Natural killer cell treated with Interleukin-12 subunit alpha and Interleukin-12 subunit beta and Interleukin-15 and Interleukin-18, amount 100 ng/mL, for 72 hours (primary cell): Measurements from ENCODE around the gene SIPA1L2. TPM values are rescaled to one million over a fixed set of nuclear protein-coding genes. Genes with fewer than 3 reads are reported as not detected.
A peak's percentile ranks its signal among the peaks of the same experiment; 100 is the strongest.

ENCODE experiments used
- ATAC-seq, 2 donors: fragments of 150-1000 bp; cut with Tn5 transposase in 1 of 2; sonication (Bioruptor Pico), chemical (Tn5 transposase) in 1 of 2; 2 replicates each; pipeline ENCODE4 v1.10.0; 2021
- DNase-seq: peaks from one replicate; pipeline ENCODE4 v3.0.0; 2022; ENCODE audit warnings: low spot score
- H3K27ac Mint-ChIP-seq, 2 donors: 1 replicate in 1 of 2; 2 replicates in 1 of 2; pipeline ENCODE4 v1.8.0; 2022; ENCODE audit warnings: mixed read lengths in 2 of 2, mild to moderate bottlenecking in 1 of 2, moderate library complexity in 1 of 2
- H3K27me3 Mint-ChIP-seq, 2 donors: 1 replicate in 1 of 2; 2 replicates in 1 of 2; pipeline ENCODE4 v1.8.0; 2022; ENCODE audit warnings: mixed read lengths in 2 of 2
- H3K36me3 Mint-ChIP-seq: one replicate; pipeline ENCODE4 v1.8.0; 2022; ENCODE audit warnings: mixed read lengths
- H3K4me1 Mint-ChIP-seq, 2 donors: 1 replicate in 1 of 2; 2 replicates in 1 of 2; pipeline ENCODE4 v1.8.0; 2022; ENCODE audit warnings: low read depth in 2 of 2, mixed read lengths in 2 of 2, mild to moderate bottlenecking in 1 of 2
- H3K4me3 Mint-ChIP-seq: one replicate; pipeline ENCODE4 v1.8.0; 2022; ENCODE audit warnings: mixed read lengths
- H3K9me3 Mint-ChIP-seq: 2 replicates; pipeline ENCODE4 v1.8.0; 2022; ENCODE audit warnings: mixed read lengths
- total RNA-seq, 2 donors: library from RNA; stranded (reverse); gene quantifications; one replicate each; pipeline ENCODE4 v1.2.3, GENCODE V29; 2022

The SIPA1L2 gene
- total RNA-seq, 2 donors from 2014 or later: 2.4 to 3.7 TPM

DNA sequence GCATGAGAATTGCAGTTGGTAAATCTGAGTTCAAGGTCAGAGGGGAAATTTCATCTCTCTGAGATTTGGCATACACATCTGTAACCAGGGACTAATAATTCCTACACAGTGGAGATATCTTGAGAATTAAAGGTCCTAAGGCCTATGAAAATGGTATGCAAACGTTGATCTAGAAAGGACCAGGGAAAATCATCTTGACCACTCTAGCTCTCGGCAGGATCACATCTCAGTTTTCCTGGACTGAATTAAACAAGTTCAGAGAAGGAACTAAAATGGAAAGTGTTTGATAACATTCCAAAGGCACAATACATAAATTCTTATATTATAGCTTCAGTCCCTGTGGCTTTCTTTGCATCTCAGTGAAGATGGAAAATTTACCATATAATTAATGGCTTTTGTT, 28.5 kb upstream of the SIPA1L2 start:
- Mint-ChIP-seq H3K27me3 (peaks cover 14 to 63% of the 10 kb centered on the region in 2 donors), H3K4me1 (peaks cover 8 to 9% of the 10 kb centered on the region in 2 donors), H3K36me3 (no peaks in the 10 kb centered on the region), H3K4me3 (no peak overlapping the region), H3K9me3 (no peaks in the 10 kb centered on the region), H3K27ac (no peak overlapping the region)
- DNase-seq (no peak), ATAC-seq (no peak)

- Mint-ChIP-seq H3K27me3 (peaks cover 17 to 65% of the 10 kb centered on the region in 2 donors), H3K9me3 (no peaks in the 10 kb centered on the region), H3K4me3 (no peak overlapping the region), H3K36me3 (no peaks in the 10 kb centered on the region), H3K4me1 (peaks cover 8 to 9% of the 10 kb centered on the region in 2 donors), H3K27ac (no peak overlapping the region)
- ATAC-seq (no peak), DNase-seq (no peak)
Measured at GRCh38 chr1:232657426-232658005, 27.6 kb upstream of the SIPA1L2 start.

DNA sequence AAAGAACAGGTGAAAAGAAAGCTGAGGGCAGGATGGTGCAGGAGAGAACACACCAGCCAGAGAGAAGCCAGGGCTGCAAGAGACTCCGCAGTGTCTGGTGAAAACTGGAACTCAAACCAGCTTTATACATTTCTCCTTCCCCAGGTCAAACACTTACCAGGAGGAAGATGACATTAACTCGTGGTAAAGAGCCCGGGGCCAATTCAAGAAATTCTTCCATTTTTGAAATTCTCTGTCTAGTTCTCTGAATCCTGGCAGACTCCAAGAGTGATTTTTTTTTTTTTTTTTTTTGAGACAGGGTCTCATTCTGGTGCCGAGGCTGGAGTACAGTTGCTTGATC, 25.8 kb upstream of the SIPA1L2 start:
- ATAC-seq (no peak), DNase-seq (no peak)
- peaks cover 25 to 64% of the 10 kb centered on the region in 2 donors for H3K27me3 Mint-ChIP-seq
- no peak overlapping the region for H3K4me3 Mint-ChIP-seq
- no peak overlapping the region for H3K27ac Mint-ChIP-seq
- peaks cover 8 to 9% of the 10 kb centered on the region in 2 donors for H3K4me1 Mint-ChIP-seq
- H3K9me3 Mint-ChIP-seq: no peaks in the 10 kb centered on the region
- no peaks in the 10 kb centered on the region for H3K36me3 Mint-ChIP-seq

- ATAC-seq (peak; percentile 36 to 57), DNase-seq (no peak)
- no peaks in the 10 kb centered on the region for H3K36me3 Mint-ChIP-seq
- H3K27me3 Mint-ChIP-seq: peaks cover 28 to 60% of the 10 kb centered on the region in 2 donors
- no peak overlapping the region for H3K4me3 Mint-ChIP-seq
- H3K9me3 Mint-ChIP-seq: no peaks in the 10 kb centered on the region
- no peak overlapping the region for H3K27ac Mint-ChIP-seq
- peaks cover 8 to 9% of the 10 kb centered on the region in 2 donors for H3K4me1 Mint-ChIP-seq
Measured at GRCh38 chr1:232655028-232655745, 25.3 kb upstream of the SIPA1L2 start.

DNA sequence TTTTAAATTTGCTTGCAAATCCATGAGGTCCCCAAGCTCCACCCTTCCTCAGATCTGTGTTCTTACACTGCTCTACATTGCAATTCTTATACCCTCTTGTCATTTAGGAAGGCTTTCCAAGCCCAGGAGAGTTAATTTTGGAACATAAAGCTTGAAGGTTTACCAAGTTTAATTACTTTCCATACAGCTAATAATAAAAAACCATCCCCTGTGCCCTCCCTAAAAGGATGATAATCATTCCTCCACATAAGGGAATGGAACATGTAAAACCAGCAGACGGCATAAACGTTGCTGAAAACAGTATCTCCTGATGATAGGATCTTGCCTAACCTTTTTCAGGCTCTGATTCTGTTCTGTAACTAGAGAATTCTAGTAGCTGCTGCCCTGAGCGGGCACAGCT, 23.9 kb upstream of the SIPA1L2 start:
- Mint-ChIP-seq H3K27me3 (peaks cover 28 to 52% of the 10 kb centered on the region in 2 donors), H3K36me3 (no peaks in the 10 kb centered on the region), H3K27ac (no peak overlapping the region), H3K4me3 (no peak overlapping the region), H3K4me1 (peaks cover 8 to 9% of the 10 kb centered on the region in 2 donors), H3K9me3 (no peaks in the 10 kb centered on the region)
- ATAC-seq: no peak
- no peak for DNase-seq

- ATAC-seq: no peak
- Mint-ChIP-seq H3K27me3 (peaks cover 21 to 35% of the 10 kb centered on the region in 2 donors), H3K36me3 (no peaks in the 10 kb centered on the region), H3K4me3 (no peak overlapping the region), H3K4me1 (peaks cover 16 to 19% of the 10 kb centered on the region in 2 donors), H3K9me3 (no peaks in the 10 kb centered on the region), H3K27ac (no peak overlapping the region)
- no peak for DNase-seq
Measured at GRCh38 chr1:232650845-232651244, 20.9 kb upstream of the SIPA1L2 start.

- no peak for DNase-seq
- no peak for ATAC-seq
- peaks cover 14 to 16% of the 10 kb centered on the region in 2 donors for H3K4me1 Mint-ChIP-seq
- H3K27me3 Mint-ChIP-seq: peaks cover 20 to 35% of the 10 kb centered on the region in 2 donors
- no peaks in the 10 kb centered on the region for H3K9me3 Mint-ChIP-seq
- H3K36me3 Mint-ChIP-seq: no peaks in the 10 kb centered on the region
- no peak overlapping the region for H3K27ac Mint-ChIP-seq
- no peak overlapping the region for H3K4me3 Mint-ChIP-seq
Measured at GRCh38 chr1:232650418-232650817, 20.5 kb upstream of the SIPA1L2 start.

- peaks cover 19 to 33% of the 10 kb centered on the region in 2 donors for H3K27me3 Mint-ChIP-seq
- H3K36me3 Mint-ChIP-seq: no peaks in the 10 kb centered on the region
- peak; percentile 76 to 79 for ATAC-seq
- no peaks in the 10 kb centered on the region for H3K9me3 Mint-ChIP-seq
- peak overlapping the region in 1 of 2 donors; percentile 32 for H3K27ac Mint-ChIP-seq
- H3K4me3 Mint-ChIP-seq: no peak overlapping the region
- peaks cover 8 to 10% of the 10 kb centered on the region in 2 donors for H3K4me1 Mint-ChIP-seq
- no peak for DNase-seq
Measured at GRCh38 chr1:232648316-232648715, 18.4 kb upstream of the SIPA1L2 start.

DNA sequence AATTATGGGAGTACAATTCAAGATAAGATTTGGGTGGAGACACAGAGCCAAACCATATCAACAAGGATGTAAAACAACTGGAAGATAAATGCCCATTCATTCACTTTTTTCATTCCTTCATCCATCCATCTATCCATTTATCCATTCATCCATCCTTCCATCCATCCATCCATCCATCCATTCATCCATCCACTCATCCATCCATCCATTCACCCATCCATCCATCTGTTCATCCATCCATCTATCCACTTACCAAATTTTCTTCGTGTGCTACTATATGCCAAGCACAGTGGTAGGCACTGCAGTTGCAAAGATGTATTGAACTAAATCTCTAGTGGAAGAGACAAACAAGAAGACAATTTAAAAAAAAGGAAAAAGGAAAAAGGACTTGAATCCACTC, 14.3 kb upstream of the SIPA1L2 start:
- Mint-ChIP-seq H3K27ac (no peak overlapping the region), H3K9me3 (no peaks in the 10 kb centered on the region), H3K4me3 (no peak overlapping the region), H3K36me3 (no peaks in the 10 kb centered on the region), H3K27me3 (peaks cover 6 to 15% of the 10 kb centered on the region in 2 donors), H3K4me1 (peaks cover 8 to 10% of the 10 kb centered on the region in 2 donors)
- ATAC-seq (no peak), DNase-seq (no peak)

- DNase-seq (no peak), ATAC-seq (no peak)
- Mint-ChIP-seq H3K27ac (no peak overlapping the region), H3K9me3 (no peaks in the 10 kb centered on the region), H3K36me3 (no peaks in the 10 kb centered on the region), H3K27me3 (peaks cover 6 to 15% of the 10 kb centered on the region in 2 donors), H3K4me3 (no peak overlapping the region), H3K4me1 (peaks cover 4 to 5% of the 10 kb centered on the region in 2 donors)
Measured at GRCh38 chr1:232643251-232643650, 13.3 kb upstream of the SIPA1L2 start.

GRCh38 chr1:232641507-232641906, 11.6 kb upstream of the SIPA1L2 start:
- no peaks in the 10 kb centered on the region for H3K36me3 Mint-ChIP-seq
- H3K4me3 Mint-ChIP-seq: no peak overlapping the region
- ATAC-seq (no peak), DNase-seq (no peak)
- H3K27ac Mint-ChIP-seq: no peak overlapping the region
- no peaks in the 10 kb centered on the region for H3K9me3 Mint-ChIP-seq
- H3K4me1 Mint-ChIP-seq: no peaks in the 10 kb centered on the region
- H3K27me3 Mint-ChIP-seq: peaks cover 6 to 15% of the 10 kb centered on the region in 2 donors

DNA sequence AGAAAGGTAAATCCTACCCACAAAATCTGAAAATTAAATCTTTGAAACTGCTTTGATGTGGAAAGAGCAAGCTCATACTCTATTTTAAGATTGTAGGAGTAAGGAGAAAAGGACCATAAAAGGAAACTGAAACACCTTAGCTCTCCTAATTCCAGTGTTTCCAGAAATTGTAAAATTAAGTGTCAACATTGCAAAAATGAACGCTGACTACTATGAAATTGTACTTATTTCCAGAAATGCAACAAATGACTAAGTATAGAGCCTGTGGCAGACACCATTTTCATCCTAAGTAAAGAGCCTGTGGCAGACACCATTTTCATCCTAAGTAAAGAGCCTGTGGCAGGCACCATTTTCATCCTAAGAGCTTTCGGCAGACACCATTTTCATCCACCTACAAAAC, 6.9 kb upstream of the SIPA1L2 start:
- ATAC-seq: no peak
- Mint-ChIP-seq H3K4me1 (no peaks in the 10 kb centered on the region), H3K36me3 (no peaks in the 10 kb centered on the region), H3K27ac (no peak overlapping the region), H3K27me3 (peaks cover 14 to 17% of the 10 kb centered on the region in 2 donors), H3K9me3 (no peaks in the 10 kb centered on the region), H3K4me3 (no peak overlapping the region)
- DNase-seq: no peak

GRCh38 chr1:232635778-232636356, 5.9 kb upstream of the SIPA1L2 start:
- Mint-ChIP-seq H3K36me3 (no peaks in the 10 kb centered on the region), H3K4me3 (no peak overlapping the region), H3K27ac (no peak overlapping the region), H3K9me3 (no peaks in the 10 kb centered on the region), H3K27me3 (peaks cover 15 to 19% of the 10 kb centered on the region in 2 donors), H3K4me1 (peaks cover 0 to 2% of the 10 kb centered on the region in 2 donors)
- peak; percentile 61 to 73 for ATAC-seq
- no peak for DNase-seq

GRCh38 chr1:232635279-232635678, 5.3 kb upstream of the SIPA1L2 start:
- Mint-ChIP-seq H3K4me3 (no peak overlapping the region), H3K4me1 (peaks cover 0 to 6% of the 10 kb centered on the region in 2 donors), H3K9me3 (no peaks in the 10 kb centered on the region), H3K36me3 (no peaks in the 10 kb centered on the region), H3K27ac (no peak overlapping the region), H3K27me3 (peaks cover 17 to 23% of the 10 kb centered on the region in 2 donors)
- no peak for ATAC-seq
- no peak for DNase-seq
